HTR-8/SVneo (cell line): ENCODE measurements around the gene KLHL10.
"Not testable (repeated sequence)": the region's sequence is repeated elsewhere in the genome, so short reads cannot be mapped to it uniquely, and the experiment has no call there.

ENCODE experiments used
- DNase-seq: peaks from one replicate; pipeline ENCODE4 v3.0.0; 2011; ENCODE audit warnings: low spot score, mixed read lengths; ENCODE audit not compliant: insufficient read length
- FAIRE-seq: peaks from 2 replicates; lab custom pipeline; 2011; peaks lifted over from hg19 to GRCh38; lab: Jason Lieb, UNC

The KLHL10 gene

GRCh38 chr17:41844971-41845370, 7.3 kb downstream of the KLHL10 start:
- peak; percentile 76 for FAIRE-seq

GRCh38 chr17:41848788-41849187, 11.2 kb downstream of the KLHL10 start:
- FAIRE-seq = no peak
- DNase-seq = no peak

More at GRCh38 chr17:41844971-41845370, 7.3 kb downstream of the KLHL10 start:
- DNase-seq = peak; percentile 47

- FAIRE-seq (no peak), DNase-seq (no peak)
Measured at GRCh38 chr17:41849251-41849990, 11.8 kb downstream of the KLHL10 start.

- DNase-seq, FAIRE-seq: not testable (repeated sequence)
Measured at GRCh38 chr17:41851382-41851781, 13.8 kb downstream of the KLHL10 start.

GRCh38 chr17:41860254-41860931, 22.8 kb downstream of the KLHL10 start:
- FAIRE-seq (no peak), DNase-seq (no peak)

- FAIRE-seq (no peak), DNase-seq (no peak)
Measured at GRCh38 chr17:41863074-41863848, 25.6 kb downstream of the KLHL10 start.

- FAIRE-seq (peak; percentile 75), DNase-seq (peak; percentile 35)
Measured at GRCh38 chr17:41864498-41864835, 26.8 kb downstream of the KLHL10 start.

GRCh38 chr17:41864836-41865595, 27.4 kb downstream of the KLHL10 start, which contains the start of gene KLHL11:
TSS of gene KLHL11 (minus strand) at chr17:41865423. CDS start at chr17:41865370, 53 bp downstream.
- peak; percentile 96 for DNase-seq
- FAIRE-seq = peak; percentile 93

GRCh38 chr17:41865596-41865893, 27.9 kb downstream of the KLHL10 start:
- DNase-seq = no peak
- no peak for FAIRE-seq

GRCh38 chr17:41868568-41868967, 30.9 kb downstream of the KLHL10 start:
- DNase-seq = no peak
- FAIRE-seq = no peak

- DNase-seq = no peak
- peak; percentile 33 for FAIRE-seq
Measured at GRCh38 chr17:41869426-41869825, 31.8 kb downstream of the KLHL10 start.

GRCh38 chr17:41870097-41870496, 32.5 kb downstream of the KLHL10 start:
- DNase-seq (no peak), FAIRE-seq (no peak)

GRCh38 chr17:41870627-41871026, 33.0 kb downstream of the KLHL10 start:
- FAIRE-seq (no peak), DNase-seq (no peak)

- FAIRE-seq = no peak
Measured at GRCh38 chr17:41871789-41872188, 34.2 kb downstream of the KLHL10 start.

GRCh38 chr17:41873559-41874292, 36.1 kb downstream of the KLHL10 start:
- no peak for DNase-seq
- FAIRE-seq = peak; percentile 28

More at GRCh38 chr17:41871789-41872188, 34.2 kb downstream of the KLHL10 start:
- no peak for DNase-seq

GRCh38 chr17:41874293-41874670, 36.7 kb downstream of the KLHL10 start:
- DNase-seq = not testable (repeated sequence)
- FAIRE-seq = peak; percentile 9

- DNase-seq (no peak), FAIRE-seq (no peak)
Measured at GRCh38 chr17:41880130-41880529, 42.5 kb downstream of the KLHL10 start.

- no peak for FAIRE-seq
- no peak for DNase-seq
Measured at GRCh38 chr17:41882756-41883155, 45.1 kb downstream of the KLHL10 start.

- no peak for FAIRE-seq
- peak; percentile 49 for DNase-seq
Measured at GRCh38 chr17:41885733-41886132, 48.1 kb downstream of the KLHL10 start.
